Stimulated activated CD8-positive, alpha-beta memory T cell treated with anti-CD3 and anti-CD28 coated beads, Interleukin-7, amount 100 ng/mL, for 1 hour (primary cell): ENCODE data around the gene ABLIM1.

ENCODE experiments used
- DNase-seq, 2 donors: peaks; one replicate each; pipeline ENCODE4 v3.0.0-alpha.2; 2020; ENCODE audit warnings: low read depth in 2 of 2

Gene ABLIM1

DNA sequence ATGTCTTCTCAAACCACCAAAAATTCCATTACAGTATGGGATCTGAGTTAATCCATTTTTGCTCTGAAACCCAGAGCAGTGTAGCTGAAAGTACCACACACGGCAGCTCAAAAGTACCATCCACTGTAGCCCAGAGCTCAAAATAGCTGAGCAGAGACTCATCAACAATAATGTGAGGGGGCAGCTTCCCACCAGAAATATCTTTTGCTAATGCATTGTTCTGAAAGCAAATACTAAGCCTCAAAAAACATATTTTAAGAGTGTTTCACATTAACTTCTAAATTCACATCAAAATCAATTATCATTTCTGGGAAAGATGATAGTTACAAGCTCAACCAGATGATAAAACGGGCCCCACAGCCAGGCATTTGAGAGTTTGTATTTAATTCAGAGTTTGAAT lies 73.7 kb downstream of the ABLIM1 start:
- DNase-seq: no peak

DNA sequence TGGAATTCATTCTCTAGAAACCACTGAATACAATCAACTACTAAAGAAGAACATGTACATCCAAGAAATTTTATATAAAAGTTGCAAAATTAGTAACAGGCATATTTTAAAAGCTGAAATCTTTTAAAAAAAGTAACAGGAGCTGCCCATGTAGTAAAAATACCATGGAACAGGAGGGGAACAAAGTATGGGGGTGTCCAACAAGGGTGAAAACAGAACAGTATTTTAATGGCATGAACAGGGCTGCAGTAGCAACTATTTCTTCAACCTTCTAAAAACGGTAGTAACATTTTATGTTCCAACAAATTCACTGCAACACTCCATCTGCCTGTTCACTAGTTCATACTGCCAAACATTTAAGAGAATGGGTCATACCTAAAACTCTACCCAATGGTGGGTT lies 77.0 kb downstream of the ABLIM1 start:
- DNase-seq: no peak

DNA sequence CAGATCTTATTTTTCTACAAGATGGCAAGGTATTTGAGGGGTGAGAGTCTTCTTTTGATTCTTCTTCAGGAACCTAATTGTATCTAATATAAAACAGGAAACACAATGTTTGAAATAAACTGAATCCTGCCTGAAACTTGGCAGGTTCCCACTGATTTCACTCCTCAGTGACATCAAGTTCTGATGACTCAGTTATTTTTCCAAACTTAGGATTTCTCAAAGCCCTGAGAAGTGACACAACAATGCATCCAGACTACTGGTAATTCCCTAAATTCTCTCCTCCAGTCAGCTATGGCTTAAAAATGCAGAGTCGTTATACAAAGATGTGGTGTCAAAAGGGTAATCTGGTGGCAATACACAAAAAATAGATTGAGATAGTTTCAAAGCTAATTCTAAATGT lies 80.9 kb downstream of the ABLIM1 start:
- DNase-seq: no peak

DNA sequence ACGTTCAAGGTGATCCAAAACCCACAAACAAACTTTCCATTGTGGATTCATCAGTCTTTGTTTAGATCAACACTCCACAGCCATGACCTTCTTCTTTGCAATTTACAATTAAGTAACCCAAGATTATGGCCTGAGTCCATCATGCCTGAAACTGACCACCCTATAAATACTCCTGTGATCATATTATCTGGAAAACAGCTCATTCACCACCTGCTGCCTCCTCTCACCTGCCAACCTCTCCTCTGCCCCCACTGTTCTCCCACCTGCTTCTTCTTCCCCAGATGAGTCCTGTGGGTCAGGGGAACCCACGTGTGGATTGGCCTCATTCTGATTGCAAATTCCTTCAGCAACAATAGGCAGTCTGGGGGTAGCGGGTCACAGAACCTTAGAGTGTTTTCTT lies 81.4 kb downstream of the ABLIM1 start:
- no peak for DNase-seq

DNA sequence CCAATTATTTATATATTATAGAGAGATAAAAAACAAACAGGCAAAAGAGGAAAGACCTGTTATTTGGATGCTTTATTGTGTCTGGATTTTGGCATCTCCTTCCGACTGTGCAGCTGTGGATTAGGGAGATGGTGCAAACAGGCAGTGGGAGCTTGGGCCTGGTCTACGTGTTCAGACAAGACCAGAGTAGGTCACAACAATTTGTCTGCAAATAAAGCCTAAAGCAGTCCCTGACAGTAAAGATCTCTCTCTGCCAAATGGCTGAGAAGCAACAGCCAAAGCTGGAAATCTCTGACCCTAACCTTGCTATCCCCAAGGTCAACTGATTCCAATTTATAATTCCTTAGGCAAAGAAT lies 82.0 kb downstream of the ABLIM1 start:
- DNase-seq: no peak

DNA sequence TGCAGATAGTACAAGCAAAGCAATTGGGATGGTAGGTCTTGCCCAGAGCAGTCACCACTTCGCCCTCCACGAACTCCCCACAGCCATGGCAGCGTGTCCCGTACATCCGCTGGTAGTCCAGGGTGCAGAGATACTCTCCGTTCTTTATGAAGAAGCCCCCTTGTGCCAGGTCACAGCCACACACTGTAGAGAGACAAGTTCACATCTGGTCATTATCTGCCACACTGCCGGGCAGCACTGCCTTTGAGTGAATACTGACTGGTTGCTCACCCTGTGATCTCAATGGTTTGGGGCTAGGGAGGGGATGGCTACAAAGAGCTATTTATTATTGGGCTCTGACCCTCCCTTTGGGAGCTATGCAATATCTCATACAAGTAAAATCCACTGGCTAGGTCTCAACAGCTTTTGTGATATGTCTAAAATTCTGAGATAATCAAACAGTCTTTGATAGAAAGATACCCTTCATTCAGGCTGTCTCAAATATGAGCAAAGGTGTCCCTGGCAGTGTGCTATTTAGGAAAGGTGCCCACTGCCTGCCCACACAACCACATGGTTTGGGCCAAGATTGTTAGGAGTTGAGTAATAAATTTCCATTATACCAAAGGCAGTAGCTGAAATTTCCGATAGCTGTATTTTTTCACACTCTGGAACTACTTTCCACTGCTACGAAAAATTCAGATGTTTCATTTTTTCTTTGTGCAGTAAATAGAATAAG lies 82.5 kb downstream of the ABLIM1 start:
- DNase-seq: no peak

DNA sequence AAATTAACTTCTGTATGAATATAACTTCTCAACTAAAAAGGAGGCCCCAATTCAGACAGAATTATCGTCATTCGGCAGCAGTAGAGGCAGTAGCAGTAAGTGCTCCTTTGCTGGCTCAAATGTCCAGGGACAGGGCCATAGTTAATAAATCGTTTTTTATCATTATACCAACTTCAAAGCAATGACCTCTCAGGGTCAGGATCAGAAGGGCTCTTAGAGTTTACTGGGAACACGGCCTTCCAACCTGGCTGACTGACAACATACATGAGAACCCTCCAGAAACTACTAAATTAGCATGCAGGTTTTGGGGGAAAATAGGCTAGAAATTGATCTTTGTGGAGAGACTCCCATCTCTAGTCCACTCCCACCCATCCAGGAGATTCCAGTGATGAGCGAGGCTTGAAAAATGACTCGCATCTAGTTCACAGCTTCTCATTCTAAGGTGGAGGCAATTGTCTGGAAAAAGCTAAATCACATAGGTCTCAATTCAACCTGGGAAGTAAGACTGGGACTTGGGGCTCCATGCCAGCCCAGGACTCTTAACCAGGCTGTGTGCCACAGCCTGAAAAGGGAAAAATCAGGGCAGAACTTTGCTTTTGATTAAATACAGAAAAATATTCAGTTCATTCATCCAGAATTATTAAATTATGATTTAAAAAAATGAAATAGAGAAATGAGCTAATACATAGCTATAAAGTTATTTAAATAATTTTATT lies 84.6 kb downstream of the ABLIM1 start:
- DNase-seq: no peak

DNA sequence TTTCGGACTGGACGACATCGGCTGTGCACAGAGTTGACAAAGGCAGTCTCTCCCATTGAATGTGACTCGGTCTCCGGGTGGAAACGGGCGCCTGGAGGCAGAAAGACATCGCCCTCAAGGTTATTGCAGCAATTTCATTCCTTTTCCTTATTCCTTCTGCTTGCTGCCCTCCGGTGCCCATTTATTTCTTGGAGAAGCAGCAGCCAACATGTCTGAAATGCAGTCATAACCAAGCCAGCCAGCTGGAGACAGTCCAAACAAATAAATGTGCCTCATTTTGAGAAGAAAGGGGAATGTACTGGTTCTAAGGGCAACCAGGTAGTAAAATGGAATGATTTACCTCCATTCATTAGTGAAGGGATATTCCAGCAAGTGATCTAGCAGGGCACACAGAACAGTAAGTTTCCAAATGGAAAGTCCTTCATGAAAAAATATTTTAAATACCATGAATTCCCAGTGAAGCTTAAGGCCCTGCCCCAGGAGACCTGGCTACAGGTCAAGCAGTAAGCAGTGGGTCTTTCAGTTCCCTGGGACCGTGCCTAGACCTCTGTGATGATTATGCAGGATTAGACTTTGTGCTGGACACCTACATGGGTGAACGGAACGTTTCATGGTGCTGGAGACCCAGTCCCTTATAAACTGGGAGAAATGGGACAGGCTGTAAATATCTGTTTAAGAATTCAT lies 86.6 kb downstream of the ABLIM1 start:
- no peak for DNase-seq

DNA sequence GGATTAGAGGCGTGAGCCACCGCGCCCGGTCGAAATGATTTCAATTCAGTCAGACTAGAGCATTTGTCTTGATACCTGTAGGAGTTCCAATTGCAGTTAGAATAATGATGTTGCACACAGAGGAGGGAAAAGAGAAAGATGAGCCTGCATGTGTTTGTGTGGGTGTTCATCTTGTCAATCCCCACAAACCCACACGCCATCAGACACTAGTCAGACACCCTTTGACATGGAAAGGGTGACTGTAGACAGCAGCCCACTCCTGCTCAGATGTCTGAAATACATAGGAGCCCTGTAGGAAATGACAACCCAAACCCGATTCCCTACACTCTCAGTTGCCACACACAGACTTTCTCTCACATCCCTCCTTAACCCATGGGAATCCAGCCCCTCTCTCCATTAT lies 92.0 kb downstream of the ABLIM1 start:
- no peak for DNase-seq

DNA sequence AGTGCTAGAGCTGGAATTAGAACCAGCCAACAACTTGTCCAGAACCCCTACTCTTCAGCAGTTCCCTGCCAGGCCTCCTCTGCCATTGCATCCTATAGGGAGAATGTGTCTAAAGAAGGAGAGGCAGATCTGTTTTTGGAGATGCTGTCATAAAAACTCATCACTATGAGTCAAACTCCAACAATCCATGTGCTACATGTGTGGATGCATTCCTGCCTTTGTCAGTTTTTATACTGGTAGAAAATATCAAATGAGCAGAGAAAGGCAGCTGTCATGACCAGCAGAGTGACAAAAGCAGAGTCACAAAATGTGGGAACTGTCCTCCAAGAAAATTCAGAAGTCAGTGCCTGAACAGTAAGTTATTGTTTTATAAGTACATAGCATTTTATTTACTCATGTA lies 93.0 kb downstream of the ABLIM1 start:
- no peak for DNase-seq

DNA sequence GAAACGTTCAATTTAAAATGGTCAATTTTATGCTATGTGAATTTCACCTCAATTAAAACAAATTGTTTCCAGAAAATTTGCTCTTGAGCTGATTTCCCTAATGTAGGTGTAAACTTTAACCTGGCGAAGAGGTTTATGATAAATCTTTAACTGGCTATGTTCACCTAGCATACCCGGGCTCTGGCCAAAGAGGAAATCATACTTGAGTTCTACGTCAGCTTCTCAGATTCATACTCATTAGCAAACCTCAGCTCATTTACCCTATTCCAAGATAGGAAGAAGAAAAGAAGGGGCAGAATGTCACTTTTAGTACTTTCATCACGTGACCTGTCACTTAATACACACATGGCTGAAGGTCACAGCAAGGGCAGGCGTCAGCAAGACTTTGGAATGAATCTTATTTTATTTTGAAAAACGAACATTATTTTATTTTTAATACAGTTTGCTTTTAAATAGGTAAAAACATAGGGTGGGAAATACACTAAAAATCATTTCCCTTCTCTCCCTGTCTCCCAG lies 97.0 kb downstream of the ABLIM1 start:
- DNase-seq: no peak

DNA sequence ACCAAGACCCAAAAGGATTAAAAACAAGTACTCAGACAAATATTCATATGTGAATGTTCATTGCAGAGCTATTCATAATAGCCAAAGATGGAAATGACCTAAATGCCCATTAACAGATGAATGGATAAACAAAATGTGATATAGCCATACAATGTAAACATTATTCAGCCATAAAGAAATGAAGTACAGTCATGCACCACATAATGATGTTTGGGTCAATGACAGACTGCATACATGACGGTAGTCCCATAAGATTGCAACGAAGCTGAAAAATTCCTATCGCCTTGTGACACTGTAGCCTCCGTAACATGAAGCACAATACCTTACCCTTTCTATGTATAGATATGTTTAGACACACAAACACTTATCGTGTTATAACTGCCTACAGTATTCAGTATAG lies 97.9 kb downstream of the ABLIM1 start:
- DNase-seq: no peak

DNA sequence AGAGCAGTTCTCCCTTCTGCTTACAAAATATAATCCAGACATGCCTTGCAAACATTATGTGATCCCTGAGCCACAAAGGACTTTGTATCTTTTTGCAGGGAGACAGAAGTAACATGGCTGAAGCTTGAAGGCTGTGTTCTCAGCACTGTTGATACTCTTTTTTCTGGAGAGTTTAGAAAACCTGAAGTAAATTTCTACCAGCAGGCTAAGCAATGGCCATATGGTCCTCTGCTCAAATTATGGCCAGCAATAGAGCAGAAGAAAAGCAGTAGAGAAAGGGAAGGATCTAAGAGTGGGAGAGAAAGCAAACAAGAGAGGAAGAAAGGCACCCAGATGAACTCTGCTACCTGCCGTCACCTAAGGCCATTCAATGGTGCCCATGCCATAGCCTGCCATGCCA lies 98.4 kb downstream of the ABLIM1 start:
- DNase-seq: no peak

DNA sequence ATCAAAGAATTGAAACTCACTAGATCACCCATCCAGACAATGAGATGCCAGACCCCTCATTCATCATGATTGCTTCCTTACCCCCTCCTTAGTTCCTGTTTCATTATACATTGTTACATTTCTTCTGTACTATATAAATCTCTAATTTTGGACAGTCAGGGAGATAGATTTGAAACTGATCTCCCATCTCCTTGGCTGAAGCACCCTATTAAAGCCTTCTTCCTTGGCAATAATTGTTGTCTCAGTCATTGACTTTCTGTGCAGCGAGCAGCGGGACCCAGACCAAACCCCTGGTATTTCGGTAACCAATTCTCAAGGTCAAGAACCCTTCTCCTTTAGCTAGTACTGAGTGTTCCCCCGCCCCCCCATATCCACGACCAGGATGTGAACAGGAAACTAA lies 100.2 kb downstream of the ABLIM1 start:
- no peak for DNase-seq

DNA sequence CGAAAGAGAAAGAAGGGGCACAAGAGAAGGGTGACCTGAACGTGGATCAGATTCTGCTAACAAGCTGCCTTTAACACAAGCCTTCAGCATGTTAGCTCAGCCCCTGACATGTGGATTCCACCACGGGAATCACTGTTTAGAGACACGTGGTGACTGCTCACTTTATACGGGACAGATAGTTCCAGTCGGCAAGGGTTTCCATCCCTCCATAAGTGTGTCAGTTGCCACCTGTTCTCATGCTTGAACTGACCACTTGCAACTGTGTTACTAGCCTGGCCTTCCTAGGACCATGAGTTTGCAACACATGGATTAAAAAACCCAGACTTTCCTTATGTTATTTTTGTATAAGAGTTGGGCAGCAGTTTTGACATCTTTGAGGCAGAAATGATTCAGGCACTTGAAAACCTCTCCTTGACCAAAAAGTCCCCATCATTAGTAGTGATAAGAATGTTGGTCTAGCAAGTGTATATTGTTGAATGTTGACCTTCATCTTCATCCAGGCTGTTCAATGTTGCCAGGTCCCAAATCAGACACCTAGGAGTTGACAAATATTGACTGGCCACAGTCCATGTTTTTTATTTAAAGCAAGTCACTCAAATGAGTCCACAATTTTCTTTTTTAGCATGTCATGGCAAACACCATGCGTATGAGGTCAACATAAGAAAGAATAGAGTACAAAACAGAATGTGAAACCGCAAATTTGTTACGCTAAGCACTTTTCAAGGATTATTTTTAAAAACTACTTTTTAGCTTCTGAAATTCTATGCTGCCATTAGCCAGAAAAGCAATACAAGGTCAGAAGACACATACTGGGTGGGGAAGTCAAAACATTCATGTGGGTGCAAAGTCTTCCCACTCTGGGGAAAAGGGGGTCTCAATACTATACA lies 101.6 kb downstream of the ABLIM1 start:
- DNase-seq: no peak

DNA sequence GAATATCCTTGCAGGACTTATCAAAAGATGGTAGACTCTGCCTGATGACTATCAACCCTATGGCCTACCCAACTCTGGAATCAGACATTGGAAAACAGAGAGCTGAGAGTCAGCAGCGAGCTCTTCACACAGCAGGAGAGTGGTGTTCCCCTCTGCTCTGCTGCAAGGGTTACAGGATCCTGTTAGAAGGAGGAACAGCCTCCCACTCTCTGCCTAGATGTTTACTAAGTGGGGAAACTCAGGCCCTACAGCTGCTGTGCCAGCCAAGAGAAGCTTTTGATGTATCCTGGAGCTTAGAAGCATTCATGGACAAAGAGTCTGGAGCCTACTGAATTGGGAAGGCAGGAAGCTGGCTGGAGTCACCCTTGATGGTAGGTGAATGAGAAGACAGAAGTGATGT lies 104.6 kb downstream of the ABLIM1 start:
- no peak for DNase-seq

DNA sequence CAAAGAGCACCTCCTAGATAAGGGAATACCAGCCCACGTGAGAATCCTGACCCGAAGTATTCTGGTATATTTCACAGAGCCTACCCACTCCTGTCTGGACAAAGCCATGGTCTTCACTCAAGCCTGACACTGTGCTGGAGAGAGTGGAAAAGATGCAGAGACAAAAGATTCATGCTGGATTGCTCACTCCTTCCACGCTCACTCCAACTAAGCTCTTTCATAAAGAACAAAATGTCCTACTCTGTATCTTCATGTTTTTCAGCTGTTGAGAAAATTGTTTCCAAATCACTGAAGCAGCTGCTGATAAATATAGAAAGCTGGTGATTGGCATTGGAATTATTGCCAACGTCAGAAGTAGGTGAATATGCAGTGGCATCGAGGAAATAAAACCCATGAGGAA lies 106.0 kb downstream of the ABLIM1 start:
- DNase-seq: no peak

DNA sequence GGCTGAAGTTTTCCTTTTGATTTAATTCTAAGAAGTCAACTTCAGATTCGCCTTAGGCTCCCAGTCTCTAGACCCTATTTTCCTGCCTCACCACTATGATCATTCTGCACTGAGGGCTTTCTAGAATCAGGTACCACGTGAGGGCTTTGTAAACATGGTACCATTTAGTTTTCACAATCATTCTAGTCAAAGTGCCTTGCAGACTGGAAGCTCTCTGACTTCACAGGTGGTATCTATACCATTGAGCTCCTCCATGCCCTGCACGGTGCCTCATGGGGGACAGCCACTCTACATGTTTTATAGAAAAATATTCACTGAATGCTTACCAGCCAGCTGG lies 106.5 kb downstream of the ABLIM1 start:
- no peak for DNase-seq

DNA sequence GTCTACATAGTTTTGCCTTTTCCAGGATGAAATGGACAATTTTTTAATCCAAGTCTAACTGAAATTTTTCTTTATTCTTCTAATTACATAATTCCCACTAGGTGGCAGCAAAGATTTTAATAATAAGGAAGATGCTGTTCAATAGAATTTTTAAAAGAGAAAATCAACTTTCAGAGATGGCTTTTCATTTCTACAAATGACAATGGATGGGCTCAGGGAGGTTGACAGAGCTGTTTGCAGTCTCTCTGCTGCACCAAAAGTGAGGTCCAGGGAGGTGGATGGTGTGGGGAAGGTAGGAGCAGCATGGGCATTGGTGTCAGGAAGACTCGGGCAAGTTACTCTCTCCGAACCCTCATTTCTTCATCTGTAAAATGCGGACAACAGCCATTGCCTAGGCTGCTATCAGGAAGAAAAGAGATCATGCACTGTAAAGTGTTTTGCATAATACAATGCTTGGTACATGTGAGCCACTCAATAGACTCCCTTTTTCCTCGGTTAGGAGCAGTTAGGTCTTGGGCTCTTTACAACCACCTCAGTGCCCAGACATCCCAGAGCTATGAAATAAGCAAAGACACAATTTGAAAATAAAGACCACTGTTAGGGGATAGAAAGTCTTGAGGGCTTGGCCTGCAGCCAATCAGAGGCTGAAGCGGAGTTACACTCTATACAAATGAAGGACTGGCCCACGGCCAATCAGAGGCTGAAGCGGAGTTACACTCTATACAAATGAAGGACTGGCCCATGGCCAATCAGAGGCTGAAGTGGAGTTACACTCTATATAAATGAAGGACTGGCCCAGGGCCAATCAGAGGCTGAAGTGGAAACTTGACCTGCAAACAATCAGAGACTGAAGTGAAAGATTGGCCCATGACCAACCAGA lies 107.1 kb downstream of the ABLIM1 start:
- DNase-seq: no peak

DNA sequence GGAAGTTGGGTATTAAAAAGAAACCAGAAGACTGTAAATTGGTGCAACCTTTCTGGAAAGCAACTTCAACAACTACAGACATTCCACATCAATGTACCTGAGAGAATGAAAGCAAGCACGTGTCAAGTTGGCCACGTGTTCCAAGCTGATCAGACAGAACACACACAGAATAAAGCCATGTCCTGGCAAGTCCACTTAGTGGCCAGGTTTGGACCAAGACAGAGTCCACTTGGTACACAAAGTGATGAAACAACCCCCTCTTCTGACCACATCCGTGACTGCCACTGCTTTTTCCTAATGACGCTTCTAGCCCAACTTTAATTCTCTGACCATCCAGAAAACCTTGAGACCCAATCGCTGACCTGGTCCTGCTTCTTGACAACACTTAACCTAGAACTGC lies 109.4 kb downstream of the ABLIM1 start:
- DNase-seq: no peak

DNA sequence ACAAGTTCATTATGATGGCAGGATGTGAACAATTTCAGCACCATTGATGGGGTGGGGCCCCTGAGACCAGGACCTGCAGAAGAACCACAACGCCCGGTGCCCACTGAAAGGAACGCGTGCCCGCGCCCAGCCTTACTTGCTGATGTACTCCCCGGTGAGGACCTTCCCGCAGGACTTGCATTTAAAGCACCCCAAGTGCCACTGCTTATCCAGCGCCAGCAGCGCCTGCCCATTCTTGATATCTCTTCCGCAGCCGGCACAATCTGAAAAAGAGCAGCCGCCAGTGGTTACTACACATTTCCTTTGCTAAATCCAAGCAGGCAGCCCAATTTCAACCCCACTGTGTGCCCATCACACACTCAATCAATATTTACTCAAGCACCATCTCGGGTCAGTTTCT lies 110.6 kb downstream of the ABLIM1 start:
- DNase-seq: no peak
